GM18870 (cell line): Measurements from ENCODE around the gene ACP7.
"Not testable (repeated sequence)": the region's sequence is repeated elsewhere in the genome, so short reads cannot be mapped to it uniquely, and the experiment has no call there.

ENCODE experiments used
- ATAC-seq: cut with Tn5 transposase; IDR thresholded peaks from one replicate; pipeline ENCODE4 v1.9.1; 2021; ENCODE audit warnings: moderate library complexity; ENCODE audit not compliant: unreplicated experiment

The ACP7 gene

GRCh38 chr19:39130337-39131254 is 46.4 kb downstream of the ACP7 start:
- ATAC-seq: no peak

GRCh38 chr19:39131255-39131755 is 47.1 kb downstream of the ACP7 start:
- ATAC-seq: no peak

GRCh38 chr19:39132344-39132969 is 48.3 kb downstream of the ACP7 start:
- no peak for ATAC-seq

GRCh38 chr19:39133431-39134270 is 49.5 kb downstream of the ACP7 start:
- no peak for ATAC-seq

- ATAC-seq: no peak
These were observed 51.5 kb downstream of the ACP7 start for GRCh38 chr19:39135701-39136100.

GRCh38 chr19:39136225-39136940 is 52.2 kb downstream of the ACP7 start:
- ATAC-seq: no peak

GRCh38 chr19:39137131-39137530 is 53.0 kb downstream of the ACP7 start:
- ATAC-seq: no peak

GRCh38 chr19:39138221-39139211 is 54.3 kb downstream of the ACP7 start:
- ATAC-seq: no peak

- ATAC-seq: no peak
These were observed 55.2 kb downstream of the ACP7 start for GRCh38 chr19:39139305-39139874.

- no peak for ATAC-seq
These were observed 55.8 kb downstream of the ACP7 start for GRCh38 chr19:39139971-39140453.

GRCh38 chr19:39140594-39140993 is 56.4 kb downstream of the ACP7 start:
- no peak for ATAC-seq

GRCh38 chr19:39141929-39142328 is 57.8 kb downstream of the ACP7 start:
- no peak for ATAC-seq

GRCh38 chr19:39142630-39143029 is 58.5 kb downstream of the ACP7 start:
- ATAC-seq: no peak

- ATAC-seq: not testable (repeated sequence)
These were observed 59.7 kb downstream of the ACP7 start for GRCh38 chr19:39143757-39144289.

GRCh38 chr19:39144290-39145071 is 60.3 kb downstream of the ACP7 start:
- ATAC-seq: no peak

- ATAC-seq: no peak
These were observed 61.2 kb downstream of the ACP7 start for GRCh38 chr19:39145180-39145953.

GRCh38 chr19:39146091-39146490 is 61.9 kb downstream of the ACP7 start:
- ATAC-seq: no peak
